GM12878 (cell line): ENCODE measurements around the gene CRELD2. TPM values are rescaled to one million over a fixed set of nuclear protein-coding genes. Genes with fewer than 3 reads are reported as not detected.

Experiments
- BACH1 ChIP-seq: fragments of 450-650 bp; IDR thresholded peaks from 2 replicates; pipeline ENCODE4 v1.6.1; 2017; ENCODE audit warnings: mild to moderate bottlenecking, borderline replicate concordance
- CBX5 ChIP-seq: sonication (generic); IDR thresholded peaks from 2 replicates; pipeline ENCODE4 v1.6.1; 2016; ENCODE audit warnings: low read depth, moderate library complexity, mild to moderate bottlenecking, inconsistent platforms
- EP300 ChIP-seq, 2 experiments: fragments of 150-350 bp in 1 of 2; IDR thresholded peaks; 2 replicates each; pipeline ENCODE4 v1.6.1; 2011 to 2012; ENCODE audit warnings: low read depth in 2 of 2, low read length in 2 of 2, borderline replicate concordance in 1 of 2, improper control_type of control experiment in 1 of 2, inconsistent platforms in 1 of 2; ENCODE audit not compliant: control insufficient read depth in 1 of 2
- IRF4 ChIP-seq: IDR thresholded peaks from 2 replicates; pipeline ENCODE4 v1.6.1; 2011; ENCODE audit warnings: low read depth, low read length
- LARP7 ChIP-seq: fragments of 450-650 bp; IDR thresholded peaks from 2 replicates; pipeline ENCODE4 v1.6.1; 2017; ENCODE audit warnings: mild to moderate bottlenecking
- MEF2B ChIP-seq: fragments of 450-650 bp; IDR thresholded peaks from 2 replicates; pipeline ENCODE4 v1.6.1; 2018; ENCODE audit warnings: mild to moderate bottlenecking, moderate library complexity; ENCODE audit not compliant: partially characterized antibody, poor library complexity, severe bottlenecking
- RB1 ChIP-seq: fragments of 450-650 bp; formaldehyde crosslinking; IDR thresholded peaks from 2 replicates; pipeline ENCODE4 v1.6.1; 2017; ENCODE audit warnings: mild to moderate bottlenecking, borderline replicate concordance
- SMAD1 ChIP-seq: fragments of 450-650 bp; IDR thresholded peaks from 2 replicates; pipeline ENCODE4 v1.6.1; 2018; ENCODE audit warnings: mild to moderate bottlenecking, low read depth; ENCODE audit not compliant: partially characterized antibody
- USF1 ChIP-seq: IDR thresholded peaks from 2 replicates; pipeline ENCODE4 v1.6.1; 2011; ENCODE audit warnings: borderline replicate concordance, low read depth, mild to moderate bottlenecking, moderate library complexity, mixed read lengths, low read length; ENCODE audit not compliant: insufficient read depth; ENCODE audit errors: extremely low read length
- ZSCAN29 ChIP-seq: fragments of 450-650 bp; IDR thresholded peaks from 2 replicates; pipeline ENCODE4 v1.6.1; 2017; ENCODE audit warnings: mild to moderate bottlenecking, moderate library complexity
- polyA plus RNA-seq, 11 experiments: library from polyadenylated mRNA; depleted of rRNA in 4 of 11; unstranded in 6 of 11; stranded (reverse) in 5 of 11; fragments of >200 nt; fragmentation: Nextera tagmentation in 4 of 11; fragmentation: Illumina TruSeq in 1 of 11; extraction: Ambion mirVana in 4 of 11; extraction: Trizol in 1 of 11; gene quantifications; 1 replicate in 1 of 11; 2 replicates in 10 of 11; pipeline versions ENCODE4 v1.2.1 to v1.2.3, GENCODE V29; 2011 to 2016; ENCODE audit warnings: inconsistent platforms in 2 of 11, missing spikeins in 2 of 11, low read depth in 1 of 11
- total RNA-seq, 4 experiments: library from RNA; depleted of rRNA in 3 of 4; stranded (reverse); fragments of >200 nt in 3 of 4; fragmentation: Illumina TruSeq in 1 of 4; extraction: Trizol in 1 of 4; gene quantifications; 2 replicates each; pipeline versions ENCODE4 v1.2.1 to v1.2.3, GENCODE V29; 2013 to 2021
- TF ChIP-seq, protein P1 (sequence below): IDR thresholded peaks from 2 replicates; pipeline ENCODE4 v1.6.1; 2012; ENCODE audit warnings: improper control_type of control experiment, low read depth, low read length; ENCODE audit not compliant: insufficient replicate concordance
- TF ChIP-seq, protein P2 (sequence below): IDR thresholded peaks from 2 replicates; pipeline ENCODE4 v1.6.1; 2011; ENCODE audit warnings: low read depth, low read length, improper control_type of control experiment, borderline replicate concordance
- TF ChIP-seq, protein P3 (sequence below): fragments of 450-650 bp; conservative IDR thresholded peaks from 2 replicates; pipeline ENCODE4 v1.6.1; 2017; ENCODE audit warnings: mild to moderate bottlenecking, moderate library complexity
- TF ChIP-seq, protein P4 (sequence below): fragments of 450-650 bp; IDR thresholded peaks from 2 replicates; pipeline ENCODE4 v1.6.1; 2017; ENCODE audit warnings: mild to moderate bottlenecking, moderate library complexity

Gene CRELD2
- total and polyA plus RNA-seq, 10 of the 15 experiments (the other 5 are each of a cell fraction or from before 2014, with no cell fraction given), result 9.4 to 111 (median 25.9) TPM

GRCh38 chr22:49965091-49966040 is 46.9 kb downstream of the CRELD2 start (continued):
- TF ChIP-seq, protein P1, sequence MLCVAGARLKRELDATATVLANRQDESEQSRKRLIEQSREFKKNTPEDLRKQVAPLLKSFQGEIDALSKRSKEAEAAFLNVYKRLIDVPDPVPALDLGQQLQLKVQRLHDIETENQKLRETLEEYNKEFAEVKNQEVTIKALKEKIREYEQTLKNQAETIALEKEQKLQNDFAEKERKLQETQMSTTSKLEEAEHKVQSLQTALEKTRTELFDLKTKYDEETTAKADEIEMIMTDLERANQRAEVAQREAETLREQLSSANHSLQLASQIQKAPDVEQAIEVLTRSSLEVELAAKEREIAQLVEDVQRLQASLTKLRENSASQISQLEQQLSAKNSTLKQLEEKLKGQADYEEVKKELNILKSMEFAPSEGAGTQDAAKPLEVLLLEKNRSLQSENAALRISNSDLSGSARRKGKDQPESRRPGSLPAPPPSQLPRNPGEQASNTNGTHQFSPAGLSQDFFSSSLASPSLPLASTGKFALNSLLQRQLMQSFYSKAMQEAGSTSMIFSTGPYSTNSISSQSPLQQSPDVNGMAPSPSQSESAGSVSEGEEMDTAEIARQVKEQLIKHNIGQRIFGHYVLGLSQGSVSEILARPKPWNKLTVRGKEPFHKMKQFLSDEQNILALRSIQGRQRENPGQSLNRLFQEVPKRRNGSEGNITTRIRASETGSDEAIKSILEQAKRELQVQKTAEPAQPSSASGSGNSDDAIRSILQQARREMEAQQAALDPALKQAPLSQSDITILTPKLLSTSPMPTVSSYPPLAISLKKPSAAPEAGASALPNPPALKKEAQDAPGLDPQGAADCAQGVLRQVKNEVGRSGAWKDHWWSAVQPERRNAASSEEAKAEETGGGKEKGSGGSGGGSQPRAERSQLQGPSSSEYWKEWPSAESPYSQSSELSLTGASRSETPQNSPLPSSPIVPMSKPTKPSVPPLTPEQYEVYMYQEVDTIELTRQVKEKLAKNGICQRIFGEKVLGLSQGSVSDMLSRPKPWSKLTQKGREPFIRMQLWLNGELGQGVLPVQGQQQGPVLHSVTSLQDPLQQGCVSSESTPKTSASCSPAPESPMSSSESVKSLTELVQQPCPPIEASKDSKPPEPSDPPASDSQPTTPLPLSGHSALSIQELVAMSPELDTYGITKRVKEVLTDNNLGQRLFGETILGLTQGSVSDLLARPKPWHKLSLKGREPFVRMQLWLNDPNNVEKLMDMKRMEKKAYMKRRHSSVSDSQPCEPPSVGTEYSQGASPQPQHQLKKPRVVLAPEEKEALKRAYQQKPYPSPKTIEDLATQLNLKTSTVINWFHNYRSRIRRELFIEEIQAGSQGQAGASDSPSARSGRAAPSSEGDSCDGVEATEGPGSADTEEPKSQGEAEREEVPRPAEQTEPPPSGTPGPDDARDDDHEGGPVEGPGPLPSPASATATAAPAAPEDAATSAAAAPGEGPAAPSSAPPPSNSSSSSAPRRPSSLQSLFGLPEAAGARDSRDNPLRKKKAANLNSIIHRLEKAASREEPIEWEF, result no peak
- TF ChIP-seq CBX5, result no peak
- TF ChIP-seq, protein P2, sequence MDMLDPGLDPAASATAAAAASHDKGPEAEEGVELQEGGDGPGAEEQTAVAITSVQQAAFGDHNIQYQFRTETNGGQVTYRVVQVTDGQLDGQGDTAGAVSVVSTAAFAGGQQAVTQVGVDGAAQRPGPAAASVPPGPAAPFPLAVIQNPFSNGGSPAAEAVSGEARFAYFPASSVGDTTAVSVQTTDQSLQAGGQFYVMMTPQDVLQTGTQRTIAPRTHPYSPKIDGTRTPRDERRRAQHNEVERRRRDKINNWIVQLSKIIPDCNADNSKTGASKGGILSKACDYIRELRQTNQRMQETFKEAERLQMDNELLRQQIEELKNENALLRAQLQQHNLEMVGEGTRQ, result no peak
- TF ChIP-seq IRF4, result no peak
- TF ChIP-seq BACH1, result peak; percentile 12; the same call in 1 of the 2 replicates
- TF ChIP-seq MEF2B, result no peak
- TF ChIP-seq USF1, result no peak
- TF ChIP-seq, protein P3, sequence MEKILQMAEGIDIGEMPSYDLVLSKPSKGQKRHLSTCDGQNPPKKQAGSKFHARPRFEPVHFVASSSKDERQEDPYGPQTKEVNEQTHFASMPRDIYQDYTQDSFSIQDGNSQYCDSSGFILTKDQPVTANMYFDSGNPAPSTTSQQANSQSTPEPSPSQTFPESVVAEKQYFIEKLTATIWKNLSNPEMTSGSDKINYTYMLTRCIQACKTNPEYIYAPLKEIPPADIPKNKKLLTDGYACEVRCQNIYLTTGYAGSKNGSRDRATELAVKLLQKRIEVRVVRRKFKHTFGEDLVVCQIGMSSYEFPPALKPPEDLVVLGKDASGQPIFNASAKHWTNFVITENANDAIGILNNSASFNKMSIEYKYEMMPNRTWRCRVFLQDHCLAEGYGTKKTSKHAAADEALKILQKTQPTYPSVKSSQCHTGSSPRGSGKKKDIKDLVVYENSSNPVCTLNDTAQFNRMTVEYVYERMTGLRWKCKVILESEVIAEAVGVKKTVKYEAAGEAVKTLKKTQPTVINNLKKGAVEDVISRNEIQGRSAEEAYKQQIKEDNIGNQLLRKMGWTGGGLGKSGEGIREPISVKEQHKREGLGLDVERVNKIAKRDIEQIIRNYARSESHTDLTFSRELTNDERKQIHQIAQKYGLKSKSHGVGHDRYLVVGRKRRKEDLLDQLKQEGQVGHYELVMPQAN, result no peak
- TF ChIP-seq EP300 (IDR thresholded peaks at IDR 0.05; ENCODE audit: borderline replicate concordance in 1 of 2, control insufficient read depth in 1 of 2, low read depth in 2 of 2, low read length in 2 of 2), result no peak
- no peak for TF ChIP-seq SMAD1
- TF ChIP-seq, protein P4, sequence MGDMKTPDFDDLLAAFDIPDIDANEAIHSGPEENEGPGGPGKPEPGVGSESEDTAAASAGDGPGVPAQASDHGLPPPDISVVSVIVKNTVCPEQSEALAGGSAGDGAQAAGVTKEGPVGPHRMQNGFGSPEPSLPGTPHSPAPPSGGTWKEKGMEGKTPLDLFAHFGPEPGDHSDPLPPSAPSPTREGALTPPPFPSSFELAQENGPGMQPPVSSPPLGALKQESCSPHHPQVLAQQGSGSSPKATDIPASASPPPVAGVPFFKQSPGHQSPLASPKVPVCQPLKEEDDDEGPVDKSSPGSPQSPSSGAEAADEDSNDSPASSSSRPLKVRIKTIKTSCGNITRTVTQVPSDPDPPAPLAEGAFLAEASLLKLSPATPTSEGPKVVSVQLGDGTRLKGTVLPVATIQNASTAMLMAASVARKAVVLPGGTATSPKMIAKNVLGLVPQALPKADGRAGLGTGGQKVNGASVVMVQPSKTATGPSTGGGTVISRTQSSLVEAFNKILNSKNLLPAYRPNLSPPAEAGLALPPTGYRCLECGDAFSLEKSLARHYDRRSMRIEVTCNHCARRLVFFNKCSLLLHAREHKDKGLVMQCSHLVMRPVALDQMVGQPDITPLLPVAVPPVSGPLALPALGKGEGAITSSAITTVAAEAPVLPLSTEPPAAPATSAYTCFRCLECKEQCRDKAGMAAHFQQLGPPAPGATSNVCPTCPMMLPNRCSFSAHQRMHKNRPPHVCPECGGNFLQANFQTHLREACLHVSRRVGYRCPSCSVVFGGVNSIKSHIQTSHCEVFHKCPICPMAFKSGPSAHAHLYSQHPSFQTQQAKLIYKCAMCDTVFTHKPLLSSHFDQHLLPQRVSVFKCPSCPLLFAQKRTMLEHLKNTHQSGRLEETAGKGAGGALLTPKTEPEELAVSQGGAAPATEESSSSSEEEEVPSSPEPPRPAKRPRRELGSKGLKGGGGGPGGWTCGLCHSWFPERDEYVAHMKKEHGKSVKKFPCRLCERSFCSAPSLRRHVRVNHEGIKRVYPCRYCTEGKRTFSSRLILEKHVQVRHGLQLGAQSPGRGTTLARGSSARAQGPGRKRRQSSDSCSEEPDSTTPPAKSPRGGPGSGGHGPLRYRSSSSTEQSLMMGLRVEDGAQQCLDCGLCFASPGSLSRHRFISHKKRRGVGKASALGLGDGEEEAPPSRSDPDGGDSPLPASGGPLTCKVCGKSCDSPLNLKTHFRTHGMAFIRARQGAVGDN, result no peak
- TF ChIP-seq RB1, result no peak
- TF ChIP-seq LARP7, result 0 out of 2 replicates have a peak, but pooled peaks have one; percentile 4
- TF ChIP-seq ZSCAN29, result no peak
